IMR-90 (cell line): Measurements from ENCODE around the gene MRPS15.

ENCODE experiments used
- CEBPB ChIP-seq: IDR thresholded peaks from 2 replicates; pipeline ENCODE4 v1.6.1; 2012; ENCODE audit warnings: low read depth, low read length, improper control_type of control experiment
- FOS ChIP-seq: fragments of 150-350 bp; IDR thresholded peaks from 2 replicates; pipeline ENCODE4 v1.6.1; 2016; ENCODE audit warnings: low read depth, low read length
- MAFK ChIP-seq: IDR thresholded peaks from 2 replicates; pipeline ENCODE4 v1.6.1; 2012; ENCODE audit warnings: low read depth, low read length, improper control_type of control experiment
- MAZ ChIP-seq: IDR thresholded peaks from 2 replicates; pipeline ENCODE4 v1.6.1; 2012; ENCODE audit warnings: low read depth, mild to moderate bottlenecking, low read length, improper control_type of control experiment, moderate library complexity, borderline replicate concordance
- MXI1 ChIP-seq: IDR thresholded peaks from 2 replicates; pipeline ENCODE4 v1.6.1; 2012; ENCODE audit warnings: low read depth, mild to moderate bottlenecking, low read length, moderate library complexity, borderline replicate concordance
- NFE2L2 ChIP-seq: fragments of 150-350 bp; IDR thresholded peaks from 2 replicates; pipeline ENCODE4 v1.6.1; 2016; ENCODE audit warnings: low read depth, mild to moderate bottlenecking, low read length
- POLR2A ChIP-seq: IDR thresholded peaks from 2 replicates; pipeline ENCODE4 v1.6.1; 2012; ENCODE audit warnings: mild to moderate bottlenecking, low read depth, low read length
- RAD21 ChIP-seq: IDR thresholded peaks from 2 replicates; pipeline ENCODE4 v1.6.1; 2012; ENCODE audit warnings: low read length, improper control_type of control experiment
- RCOR1 ChIP-seq: IDR thresholded peaks from 2 replicates; pipeline ENCODE4 v1.6.1; 2012; ENCODE audit warnings: mild to moderate bottlenecking, low read length, improper control_type of control experiment; ENCODE audit not compliant: insufficient replicate concordance
- RFX5 ChIP-seq: IDR thresholded peaks from 2 replicates; pipeline ENCODE4 v1.8.0; 2012; ENCODE audit warnings: low read depth, mild to moderate bottlenecking, low read length, moderate library complexity
- SMC3 ChIP-seq: fragments of 150-350 bp; IDR thresholded peaks from 2 replicates; pipeline ENCODE4 v1.6.1; 2016; ENCODE audit warnings: low read depth, mild to moderate bottlenecking, antibody characterized with exemption, low read length, moderate library complexity
- TF ChIP-seq, protein P1 (sequence below): conservative IDR thresholded peaks from 2 replicates; pipeline ENCODE4 v1.5.1; 2012; ENCODE audit warnings: mild to moderate bottlenecking, low read depth, low read length, improper control_type of control experiment
- TF ChIP-seq, protein P2 (sequence below): fragments of 150-350 bp; IDR thresholded peaks from 2 replicates; pipeline ENCODE4 v1.6.1; 2017; ENCODE audit warnings: mild to moderate bottlenecking, antibody characterized with exemption, low read length, low read depth

- TF ChIP-seq RCOR1: no peak
- TF ChIP-seq, protein P1, sequence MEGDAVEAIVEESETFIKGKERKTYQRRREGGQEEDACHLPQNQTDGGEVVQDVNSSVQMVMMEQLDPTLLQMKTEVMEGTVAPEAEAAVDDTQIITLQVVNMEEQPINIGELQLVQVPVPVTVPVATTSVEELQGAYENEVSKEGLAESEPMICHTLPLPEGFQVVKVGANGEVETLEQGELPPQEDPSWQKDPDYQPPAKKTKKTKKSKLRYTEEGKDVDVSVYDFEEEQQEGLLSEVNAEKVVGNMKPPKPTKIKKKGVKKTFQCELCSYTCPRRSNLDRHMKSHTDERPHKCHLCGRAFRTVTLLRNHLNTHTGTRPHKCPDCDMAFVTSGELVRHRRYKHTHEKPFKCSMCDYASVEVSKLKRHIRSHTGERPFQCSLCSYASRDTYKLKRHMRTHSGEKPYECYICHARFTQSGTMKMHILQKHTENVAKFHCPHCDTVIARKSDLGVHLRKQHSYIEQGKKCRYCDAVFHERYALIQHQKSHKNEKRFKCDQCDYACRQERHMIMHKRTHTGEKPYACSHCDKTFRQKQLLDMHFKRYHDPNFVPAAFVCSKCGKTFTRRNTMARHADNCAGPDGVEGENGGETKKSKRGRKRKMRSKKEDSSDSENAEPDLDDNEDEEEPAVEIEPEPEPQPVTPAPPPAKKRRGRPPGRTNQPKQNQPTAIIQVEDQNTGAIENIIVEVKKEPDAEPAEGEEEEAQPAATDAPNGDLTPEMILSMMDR: no peak
- no peak for TF ChIP-seq CEBPB
- no peak for TF ChIP-seq MAFK
- TF ChIP-seq POLR2A: no peak
- no peak for TF ChIP-seq RFX5
- no peak for TF ChIP-seq SMC3
- no peak for TF ChIP-seq RAD21
- no peak for TF ChIP-seq MAZ
- TF ChIP-seq, protein P2, sequence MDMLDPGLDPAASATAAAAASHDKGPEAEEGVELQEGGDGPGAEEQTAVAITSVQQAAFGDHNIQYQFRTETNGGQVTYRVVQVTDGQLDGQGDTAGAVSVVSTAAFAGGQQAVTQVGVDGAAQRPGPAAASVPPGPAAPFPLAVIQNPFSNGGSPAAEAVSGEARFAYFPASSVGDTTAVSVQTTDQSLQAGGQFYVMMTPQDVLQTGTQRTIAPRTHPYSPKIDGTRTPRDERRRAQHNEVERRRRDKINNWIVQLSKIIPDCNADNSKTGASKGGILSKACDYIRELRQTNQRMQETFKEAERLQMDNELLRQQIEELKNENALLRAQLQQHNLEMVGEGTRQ: no peak
- TF ChIP-seq NFE2L2: no peak
- TF ChIP-seq FOS: no peak
- TF ChIP-seq MXI1: no peak
These were observed 2.8 kb upstream of the MRPS15 start for GRCh38 chr1:36467027-36467410.
